K562 (cell line): ENCODE data around the gene SLC39A6. TPM values are rescaled to one million over a fixed set of nuclear protein-coding genes. Genes with fewer than 3 reads are reported as not detected.

Source experiments
- E2F1 ChIP-seq: sonication (generic); formaldehyde crosslinking; IDR thresholded peaks from 2 replicates; pipeline ENCODE4 v1.8.1; 2023; ENCODE audit warnings: mild to moderate bottlenecking, missing genetic modification reagents, moderate library complexity
- EP400 ChIP-seq: fragments of 450-650 bp; IDR thresholded peaks from 2 replicates; pipeline ENCODE4 v1.6.1; 2017; ENCODE audit warnings: antibody characterized with exemption, mild to moderate bottlenecking, moderate library complexity
- ETS2 ChIP-seq: IDR thresholded peaks from 2 replicates; pipeline ENCODE4 v1.6.1; 2016; ENCODE audit warnings: borderline replicate concordance, missing genetic modification characterization, mild to moderate bottlenecking, moderate library complexity, missing compliant biosample characterization; ENCODE audit not compliant: poor library complexity, severe bottlenecking
- IFI16 ChIP-seq: fragments of 250-450 bp; sonication (Bioruptor Pico); IDR thresholded peaks from 2 replicates; pipeline ENCODE4 v2.1.2; 2022; ENCODE audit warnings: mild to moderate bottlenecking, inconsistent platforms
- NCOA6 ChIP-seq: fragments of 450-650 bp; IDR thresholded peaks from 2 replicates; pipeline ENCODE4 v1.6.1; 2017; ENCODE audit warnings: mild to moderate bottlenecking
- RFX1 ChIP-seq: fragments of 450-650 bp; IDR thresholded peaks from 2 replicates; pipeline ENCODE4 v1.6.1; 2016; ENCODE audit warnings: mild to moderate bottlenecking, moderate library complexity
- SFPQ ChIP-seq: fragments of 200-400 bp; formaldehyde crosslinking; IDR thresholded peaks from 2 replicates; pipeline ENCODE4 v1.6.1; 2017; ENCODE audit warnings: mild to moderate bottlenecking, low read depth, low read length, moderate library complexity
- TBL1XR1 ChIP-seq, 2 experiments: IDR thresholded peaks; 2 replicates each; pipeline ENCODE4 v1.6.1; 2012; ENCODE audit warnings: improper control_type of control experiment in 2 of 2, low read length in 2 of 2, mild to moderate bottlenecking in 1 of 2
- ZBTB17 ChIP-seq: fragments of 450-650 bp; formaldehyde crosslinking; IDR thresholded peaks from 2 replicates; pipeline ENCODE4 v1.4.0; 2020; ENCODE audit warnings: mild to moderate bottlenecking
- polyA plus RNA-seq, 8 experiments: library from polyadenylated mRNA; depleted of rRNA in 4 of 8; stranded (reverse) in 5 of 8; unstranded in 3 of 8; fragments of >200 nt; fragmentation: Nextera tagmentation in 2 of 8; fragmentation: Illumina TruSeq in 1 of 8; extraction: Ambion mirVana in 2 of 8; extraction: Trizol in 1 of 8; gene quantifications; 2 replicates each; pipeline versions ENCODE4 v1.2.1 to v1.2.3, GENCODE V29; 2011 to 2014; ENCODE audit warnings: inconsistent platforms in 1 of 8, missing spikeins in 1 of 8
- total RNA-seq, 7 experiments: library from RNA; depleted of rRNA in 6 of 7; stranded (reverse); fragments of >200 nt in 6 of 7; fragmentation: Illumina TruSeq in 2 of 7; extraction: Trizol in 2 of 7; gene quantifications; 2 replicates each; pipeline versions ENCODE4 v1.2.1 to v1.2.3, GENCODE V29; 2011 to 2021; ENCODE audit warnings: low replicate concordance in 1 of 7

The SLC39A6 gene
- total and polyA plus RNA-seq, 9 of the 15 experiments (the other 6 are each of a cell fraction or from before 2014, with no cell fraction given) = 5.6 to 23.8 (median 17.4) TPM

GRCh38 chr18:36124841-36125240, 4.3 kb downstream of the SLC39A6 start (continued):
- TF ChIP-seq TBL1XR1 (IDR thresholded peaks at IDR 0.05; ENCODE audit: low read length in 2 of 2) (no peak), RFX1 (no peak), E2F1 (CRISPR knock-in tag) (no peak), SFPQ (no peak), EP400 (no peak), ETS2 (tag) (no peak), NCOA6 (no peak), ZBTB17 (CRISPR knock-in tag) (no peak), IFI16 (CRISPR knock-in tag) (no peak)
